NT2/D1 (cell line): Measurements from ENCODE around the gene JTB.

Source experiments
- DNase-seq: peaks from one replicate; pipeline ENCODE4 v3.0.0-alpha.2; 2011; ENCODE audit warnings: low read depth, low spot score
- H3K27me3 ChIP-seq: 2 replicates; pipeline ENCODE4 v1.6.0; 2011; ENCODE audit warnings: mild to moderate bottlenecking; ENCODE audit not compliant: insufficient read length, insufficient read depth
- H3K36me3 ChIP-seq: 2 replicates; pipeline ENCODE4 v1.6.1; 2011; ENCODE audit warnings: mild to moderate bottlenecking, low read length, mixed read lengths; ENCODE audit not compliant: insufficient read depth, insufficient read length
- H3K4me1 ChIP-seq: 2 replicates; pipeline ENCODE4 v1.5.1; 2011; ENCODE audit not compliant: insufficient read depth, insufficient read length
- H3K4me3 ChIP-seq: 2 replicates; pipeline ENCODE4 v1.5.1; 2011; ENCODE audit warnings: low read depth; ENCODE audit not compliant: insufficient read length
- H3K9ac ChIP-seq: 2 replicates; pipeline ENCODE4 v1.6.0; 2011; ENCODE audit warnings: low read depth; ENCODE audit not compliant: insufficient read length
- H3K9me3 ChIP-seq: 2 replicates; pipeline ENCODE4 v1.5.1; 2011; ENCODE audit warnings: mild to moderate bottlenecking, low read length; ENCODE audit not compliant: insufficient read depth
- SUZ12 ChIP-seq: IDR thresholded peaks from 2 replicates; pipeline ENCODE4 v1.6.1; 2011; ENCODE audit not compliant: insufficient read length, insufficient read depth; ENCODE audit errors: extremely low read depth
- YY1 ChIP-seq: IDR thresholded peaks from 2 replicates; pipeline ENCODE4 v1.6.1; 2011; ENCODE audit not compliant: insufficient read length, insufficient read depth
- ZNF274 ChIP-seq: IDR thresholded peaks from 2 replicates; pipeline ENCODE4 v1.6.1; 2011; ENCODE audit warnings: mild to moderate bottlenecking, low read depth, low read length

The JTB gene

DNA sequence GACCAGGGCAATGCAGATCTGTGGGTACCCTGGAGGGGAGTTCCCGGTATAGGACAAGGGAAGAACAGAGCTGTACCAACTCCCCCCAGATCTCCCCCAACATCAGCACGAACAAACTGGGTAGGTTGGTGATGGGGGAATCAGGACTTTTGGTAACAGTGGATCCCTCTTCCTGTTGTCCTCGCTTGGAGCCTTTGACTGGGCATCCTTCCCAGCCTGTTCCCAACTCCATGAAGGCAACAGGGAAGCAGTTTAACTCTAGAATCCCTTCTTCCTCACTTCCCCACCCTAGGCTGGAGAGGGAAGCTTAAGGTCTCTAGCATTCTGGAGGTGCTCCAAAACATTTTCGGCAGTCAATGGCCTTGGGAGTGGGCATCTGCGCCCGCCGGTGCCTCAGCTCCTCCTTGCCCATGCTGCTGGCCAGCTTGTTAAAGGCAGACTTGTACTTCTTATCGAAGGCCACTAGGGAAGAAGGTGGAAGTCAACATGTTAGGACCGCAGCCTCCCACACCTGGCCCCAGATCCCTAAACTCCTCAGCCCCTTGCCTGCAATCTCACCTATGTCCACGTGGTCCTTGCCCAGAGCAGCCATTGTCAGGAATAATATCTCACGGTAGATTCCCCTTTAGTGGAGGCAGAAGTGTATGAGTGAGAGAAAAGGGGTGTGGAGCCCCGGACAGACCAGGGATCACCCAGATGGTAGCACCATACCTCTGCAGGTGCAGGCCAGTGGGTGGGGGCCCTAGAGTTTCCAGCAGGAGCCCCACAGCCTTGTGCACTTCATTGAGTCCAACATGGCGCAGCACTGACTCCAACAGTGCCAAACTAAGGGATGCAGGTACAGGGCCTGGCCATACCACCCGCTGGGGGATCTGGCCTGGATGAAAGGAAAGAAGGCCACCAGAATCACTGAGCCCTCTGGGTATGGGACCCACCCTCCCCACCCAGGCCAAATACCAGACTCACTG, 47.2 kb downstream of the JTB start:
- Histone ChIP-seq H3K36me3 (peaks cover 58% of the 10 kb centered on the region), H3K9ac (no peak overlapping the region), H3K4me3 (no peak overlapping the region), H3K27me3 (no peaks in the 10 kb centered on the region), H3K4me1 (peaks cover 3% of the 10 kb centered on the region), H3K9me3 (no peaks in the 10 kb centered on the region)
- TF ChIP-seq YY1 (no peak), ZNF274 (no peak), SUZ12 (no peak)
- no peak for DNase-seq

DNA sequence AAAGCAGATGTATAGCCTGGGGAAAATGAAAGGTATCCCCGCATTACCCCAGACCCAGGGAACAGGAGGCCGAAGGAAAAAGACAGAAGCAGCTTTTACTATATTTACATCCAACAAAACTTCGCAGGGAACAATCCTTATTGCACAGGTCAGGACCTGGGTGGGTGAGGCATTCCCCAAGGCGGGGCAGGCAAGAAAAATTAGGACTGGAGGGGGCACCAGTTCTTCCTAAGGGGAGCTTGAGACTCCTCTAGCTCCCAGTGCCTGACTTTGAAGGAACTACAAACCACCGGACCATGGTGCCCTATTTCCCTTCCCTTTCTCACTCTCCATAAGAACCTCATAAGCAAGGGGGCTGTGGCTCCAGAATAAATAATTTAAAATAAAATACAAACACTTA, 48.0 kb downstream of the JTB start:
- Histone ChIP-seq H3K9me3 (no peaks in the 10 kb centered on the region), H3K9ac (no peak overlapping the region), H3K4me1 (peaks cover 3% of the 10 kb centered on the region), H3K27me3 (no peaks in the 10 kb centered on the region), H3K4me3 (no peak overlapping the region), H3K36me3 (peaks cover 51% of the 10 kb centered on the region)
- TF ChIP-seq SUZ12: no peak
- no peak for TF ChIP-seq YY1
- TF ChIP-seq ZNF274: no peak
- DNase-seq: no peak

DNA sequence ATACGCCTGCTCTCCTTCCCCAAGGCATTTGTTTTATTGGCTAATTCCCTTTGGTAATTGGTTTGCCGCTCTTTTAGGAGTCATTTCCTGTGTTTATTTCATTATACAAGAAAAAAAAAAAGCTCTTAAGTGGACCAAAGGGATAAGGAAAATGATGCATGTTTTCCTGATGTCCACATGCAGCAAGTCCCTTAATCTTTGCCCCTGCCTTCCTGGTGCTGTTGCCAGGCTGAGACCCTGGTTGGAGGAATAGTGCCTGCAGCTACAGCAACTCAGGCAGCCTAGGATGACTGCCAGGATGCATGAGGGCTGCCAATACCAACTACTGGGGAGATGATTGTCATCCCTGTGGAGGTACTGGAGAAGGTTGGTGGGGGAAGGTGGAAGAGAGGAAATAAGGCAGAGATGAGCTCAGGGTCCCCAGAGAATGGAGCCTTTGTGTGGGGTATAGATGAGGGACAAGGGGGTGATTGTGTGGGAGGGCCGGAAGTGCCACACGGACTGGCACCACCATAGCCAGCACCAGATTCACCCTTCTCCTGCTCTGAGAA, 48.6 kb downstream of the JTB start:
- peaks cover 3% of the 10 kb centered on the region for H3K4me1 ChIP-seq

DNA sequence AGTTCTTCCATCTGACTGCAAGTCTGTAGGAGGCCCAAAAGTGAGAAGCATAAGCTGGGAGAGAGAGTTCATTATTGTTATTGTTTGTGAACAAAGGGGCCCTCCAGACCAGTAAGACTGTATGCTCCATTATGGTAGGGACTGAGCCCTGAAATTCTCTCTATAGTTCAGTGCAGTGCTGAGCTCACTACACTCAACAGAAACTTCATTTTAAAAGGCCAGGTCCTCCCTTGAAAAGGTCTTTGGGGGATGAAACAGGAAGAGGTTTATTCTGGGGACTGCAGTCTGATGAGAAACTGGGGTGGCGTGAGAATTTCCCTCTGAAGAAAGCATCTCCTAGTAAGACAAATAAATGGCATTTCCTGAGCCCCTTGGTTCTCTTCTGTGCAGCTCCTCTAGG, 49.2 kb downstream of the JTB start:
- no peak for TF ChIP-seq YY1
- no peak for TF ChIP-seq ZNF274
- TF ChIP-seq SUZ12: no peak
- Histone ChIP-seq H3K27me3 (no peaks in the 10 kb centered on the region), H3K9ac (no peak overlapping the region), H3K9me3 (no peaks in the 10 kb centered on the region), H3K36me3 (peaks cover 40% of the 10 kb centered on the region), H3K4me1 (peaks cover 3% of the 10 kb centered on the region), H3K4me3 (no peak overlapping the region)
- DNase-seq: no peak

More for the DNA sequence above, 48.6 kb downstream of the JTB start:
- Histone ChIP-seq H3K36me3 (peaks cover 46% of the 10 kb centered on the region), H3K9ac (no peak overlapping the region), H3K4me3 (no peak overlapping the region), H3K9me3 (no peaks in the 10 kb centered on the region), H3K27me3 (no peaks in the 10 kb centered on the region)
- no peak for TF ChIP-seq ZNF274
- no peak for DNase-seq

DNA sequence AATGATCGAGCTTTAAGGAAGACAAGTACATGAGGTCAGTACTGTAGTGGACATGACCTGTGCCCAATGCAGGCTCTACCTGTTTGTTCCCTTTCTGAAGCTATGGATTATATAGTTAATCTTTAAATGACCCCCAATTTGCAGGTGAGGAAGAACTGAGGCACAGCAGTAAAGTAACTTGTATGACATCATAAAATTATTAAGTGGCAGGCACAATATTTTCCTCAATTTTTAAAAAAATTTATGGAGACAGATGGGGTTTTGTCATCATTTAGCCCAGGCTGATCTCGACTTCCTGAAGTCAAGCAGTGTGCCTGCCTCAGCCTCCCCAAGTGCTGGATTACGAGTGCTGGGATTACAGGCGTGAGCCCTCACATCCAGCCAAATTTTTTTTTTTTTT, 51.1 kb downstream of the JTB start:
- peaks cover 3% of the 10 kb centered on the region for H3K4me1 ChIP-seq
- no peaks in the 10 kb centered on the region for H3K9me3 ChIP-seq
- H3K4me3 ChIP-seq: no peak overlapping the region
- TF ChIP-seq SUZ12: no peak
- H3K9ac ChIP-seq: no peak overlapping the region
- DNase-seq: no peak
- no peaks in the 10 kb centered on the region for H3K27me3 ChIP-seq
- H3K36me3 ChIP-seq: peaks cover 26% of the 10 kb centered on the region
